ENCODE data around the gene WDR59.
"Not testable (repeated sequence)": the region's sequence is repeated elsewhere in the genome, so short reads cannot be mapped to it uniquely, and the experiment has no call there.

The WDR59 gene

GRCh38 chr16:74847202-74847601 is 137.7 kb downstream of the WDR59 start:
- DNase-seq = no peak

GRCh38 chr16:74846714-74847113 is 138.2 kb downstream of the WDR59 start:
- DNase-seq = no peak

GRCh38 chr16:74844041-74844980 is 140.6 kb downstream of the WDR59 start:
- no peak for DNase-seq

- not testable (repeated sequence) for DNase-seq
These were observed 141.4 kb downstream of the WDR59 start for GRCh38 chr16:74843381-74844035.

GRCh38 chr16:74842413-74842812 is 142.5 kb downstream of the WDR59 start:
- DNase-seq = peak in 1 of 2 experiments; percentile 8

GRCh38 chr16:74841904-74842303 is 143.0 kb downstream of the WDR59 start:
- no peak for DNase-seq

GRCh38 chr16:74841469-74841868 is 143.5 kb downstream of the WDR59 start:
- DNase-seq = no peak

GRCh38 chr16:74837056-74837455 is 147.9 kb downstream of the WDR59 start:
- DNase-seq = peak; percentile 19 to 29

- DNase-seq = no peak
These were observed 148.7 kb downstream of the WDR59 start for GRCh38 chr16:74836111-74836671.

GRCh38 chr16:74832228-74832627 is 152.7 kb downstream of the WDR59 start:
- no peak for DNase-seq

- no peak for DNase-seq
These were observed 153.5 kb downstream of the WDR59 start for GRCh38 chr16:74831467-74831866.

- no peak for DNase-seq
These were observed 154.3 kb downstream of the WDR59 start for GRCh38 chr16:74830648-74831047.

- DNase-seq = no peak
These were observed 155.3 kb downstream of the WDR59 start for GRCh38 chr16:74829637-74830036.

GRCh38 chr16:74825941-74826340 is 159.0 kb downstream of the WDR59 start:
- no peak for DNase-seq

- no peak for DNase-seq
These were observed 159.9 kb downstream of the WDR59 start for GRCh38 chr16:74825016-74825415.

All from NCI-H446 (cell line).